Lower leg skin (tissue), 4 donors: ENCODE results near the gene SHFL. TPM values are rescaled to one million over a fixed set of nuclear protein-coding genes. Genes with fewer than 3 reads are reported as not detected.

ENCODE experiments used
- DNase-seq, 2 donors: peaks; one replicate each; pipeline ENCODE4 v3.0.0-alpha.2; 2019; ENCODE audit warnings: low spot score in 2 of 2
- H3K4me3 ChIP-seq: fragments of 200-600 bp; sonication (generic); 2 replicates; pipeline ENCODE4 v1.5.1; 2017; ENCODE audit warnings: mild to moderate bottlenecking, low read depth; ENCODE audit not compliant: poor library complexity, severe bottlenecking
- POLR2A ChIP-seq, 2 donors: fragments of 450-650 bp; IDR thresholded peaks; one replicate each; pipeline ENCODE4 v1.6.1; 2016 to 2017; ENCODE audit warnings: antibody characterized with exemption in 2 of 2, mild to moderate bottlenecking in 1 of 2, moderate library complexity in 1 of 2
- WGBS, 2 donors: methylation state at CpG; one replicate each; pipeline ENCODE4 v1.1.5; 2018; 5-methylcytosine and 5-hydroxymethylcytosine counted together
- intact Hi-C: fragments of 100-400 bp; cut with DNase I; formaldehyde crosslinking; loops from one replicate; pipeline ENCODE4 v1.15.0; 2023; ENCODE audit warnings: low total_unique reads
- total RNA-seq, 4 donors: library from RNA; depleted of rRNA; stranded (reverse); fragments of >200 nt; gene quantifications; one replicate each; pipeline ENCODE4 v1.1.0, GENCODE V29; 2016
- TF ChIP-seq, protein P1 (sequence below), 3 donors: fragments of 450-650 bp; IDR thresholded peaks; one replicate each; pipeline ENCODE4 v1.5.1; 2016; ENCODE audit warnings: antibody characterized with exemption in 3 of 3, mild to moderate bottlenecking in 3 of 3, moderate library complexity in 2 of 3

Gene SHFL
- total RNA-seq, 4 donors from 2014 or later = 17.0 to 24.6 (median 23.3) TPM

GRCh38 chr19:10111405-10111811, 25.3 kb downstream of the SHFL start, which contains the start of gene P2RY11:
Gene P2RY11, plus strand, starts transcription at chr19:10111693. Its CDS starts 29 bp downstream, at chr19:10111722.
- intact Hi-C loops = loop anchor here (10.0 kb wide), 2 partner anchors 133 to 177 kb away; partner anchors contain the start of gene OLFM2
- no peak for DNase-seq
- TF ChIP-seq, protein P1, sequence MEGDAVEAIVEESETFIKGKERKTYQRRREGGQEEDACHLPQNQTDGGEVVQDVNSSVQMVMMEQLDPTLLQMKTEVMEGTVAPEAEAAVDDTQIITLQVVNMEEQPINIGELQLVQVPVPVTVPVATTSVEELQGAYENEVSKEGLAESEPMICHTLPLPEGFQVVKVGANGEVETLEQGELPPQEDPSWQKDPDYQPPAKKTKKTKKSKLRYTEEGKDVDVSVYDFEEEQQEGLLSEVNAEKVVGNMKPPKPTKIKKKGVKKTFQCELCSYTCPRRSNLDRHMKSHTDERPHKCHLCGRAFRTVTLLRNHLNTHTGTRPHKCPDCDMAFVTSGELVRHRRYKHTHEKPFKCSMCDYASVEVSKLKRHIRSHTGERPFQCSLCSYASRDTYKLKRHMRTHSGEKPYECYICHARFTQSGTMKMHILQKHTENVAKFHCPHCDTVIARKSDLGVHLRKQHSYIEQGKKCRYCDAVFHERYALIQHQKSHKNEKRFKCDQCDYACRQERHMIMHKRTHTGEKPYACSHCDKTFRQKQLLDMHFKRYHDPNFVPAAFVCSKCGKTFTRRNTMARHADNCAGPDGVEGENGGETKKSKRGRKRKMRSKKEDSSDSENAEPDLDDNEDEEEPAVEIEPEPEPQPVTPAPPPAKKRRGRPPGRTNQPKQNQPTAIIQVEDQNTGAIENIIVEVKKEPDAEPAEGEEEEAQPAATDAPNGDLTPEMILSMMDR (IDR thresholded peaks at IDR 0.05) = no peak
- TF ChIP-seq POLR2A (IDR thresholded peaks at IDR 0.05) = no peak
- 54 to 58% methylated on average over 8 of the region's 8 CpGs for WGBS, 2 donors
- no peak within 1 kb of the TSS for H3K4me3 ChIP-seq

DNA sequence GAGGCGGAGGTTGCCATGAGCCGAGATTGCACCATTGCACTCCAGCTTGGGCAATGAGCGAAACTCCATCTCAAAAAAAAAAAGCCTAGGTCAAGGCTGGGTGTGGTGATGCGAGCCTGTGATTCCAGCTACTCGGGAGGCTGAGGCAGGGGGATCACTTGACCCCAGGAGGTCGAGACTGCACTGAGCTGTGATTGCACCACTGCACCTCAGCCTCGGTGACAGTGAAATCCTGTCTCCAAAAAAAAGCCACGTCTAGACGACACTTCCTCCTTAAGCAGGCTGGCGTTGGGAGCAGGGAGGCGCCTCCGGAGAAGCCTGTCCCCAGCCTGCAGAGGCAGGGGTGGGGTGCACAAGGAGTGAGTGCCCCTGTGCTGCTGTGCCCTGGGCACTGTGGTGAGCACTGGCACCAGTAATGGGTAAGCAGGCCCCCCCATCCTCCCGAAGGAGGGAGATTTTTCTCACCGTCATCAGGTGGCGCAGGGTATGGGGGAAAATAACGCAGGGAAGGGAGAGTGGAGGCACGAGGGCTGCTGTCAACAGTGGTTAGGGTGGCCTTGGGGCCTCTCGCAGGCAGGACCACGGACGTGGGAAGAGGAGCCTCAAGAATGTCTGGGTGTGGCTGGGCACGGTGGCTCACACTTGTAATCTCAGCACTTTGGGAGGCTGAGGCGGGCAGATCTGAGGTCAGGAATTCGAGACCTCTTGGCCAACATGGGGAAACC, 26.1 kb downstream of the SHFL start:
- no peak overlapping the region for H3K4me3 ChIP-seq
- no peak for DNase-seq
- TF ChIP-seq POLR2A (IDR thresholded peaks at IDR 0.05) = no peak
- TF ChIP-seq, protein P1 (IDR thresholded peaks at IDR 0.05) = no peak
- 50 to 53% methylated on average over 21 to 22 of the region's 23 CpGs for WGBS, 2 donors
- intact Hi-C loops = loop anchor here (10.0 kb wide), 2 partner anchors 133 to 177 kb away; partner anchors contain the start of gene OLFM2

- no peak for TF ChIP-seq POLR2A (IDR thresholded peaks at IDR 0.05)
- TF ChIP-seq, protein P1 (IDR thresholded peaks at IDR 0.05) = peak in 1 of 3 donors; percentile 45
- intact Hi-C loops = loop anchor here (10.0 kb wide), 2 partner anchors 132 to 178 kb away; partner anchors contain the start of gene OLFM2
- no peak overlapping the region for H3K4me3 ChIP-seq
- 22 to 26% methylated on average over 16 to 25 of the region's 25 CpGs for WGBS, 2 donors
- DNase-seq = no peak
Observed at GRCh38 chr19:10112895-10113591, 26.9 kb downstream of the SHFL start.

DNA sequence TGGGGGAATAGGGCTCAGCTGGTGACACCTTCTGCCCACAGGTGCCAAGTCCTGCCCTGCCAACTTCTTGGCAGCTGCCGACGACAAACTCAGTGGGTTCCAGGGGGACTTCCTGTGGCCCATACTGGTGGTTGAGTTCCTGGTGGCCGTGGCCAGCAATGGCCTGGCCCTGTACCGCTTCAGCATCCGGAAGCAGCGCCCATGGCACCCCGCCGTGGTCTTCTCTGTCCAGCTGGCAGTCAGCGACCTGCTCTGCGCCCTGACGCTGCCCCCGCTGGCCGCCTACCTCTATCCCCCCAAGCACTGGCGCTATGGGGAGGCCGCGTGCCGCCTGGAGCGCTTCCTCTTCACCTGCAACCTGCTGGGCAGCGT, 27.5 kb downstream of the SHFL start:
- TF ChIP-seq POLR2A (IDR thresholded peaks at IDR 0.05) = no peak
- TF ChIP-seq, protein P1 (IDR thresholded peaks at IDR 0.05) = no peak
- no peak for DNase-seq
- WGBS, 2 donors = 63 to 70% methylated on average over 11 to 19 of the region's 19 CpGs
- H3K4me3 ChIP-seq = no peak overlapping the region
- intact Hi-C loops = loop anchor here (10.0 kb wide), 2 partner anchors 131 to 179 kb away; partner anchors contain the start of gene OLFM2

DNA sequence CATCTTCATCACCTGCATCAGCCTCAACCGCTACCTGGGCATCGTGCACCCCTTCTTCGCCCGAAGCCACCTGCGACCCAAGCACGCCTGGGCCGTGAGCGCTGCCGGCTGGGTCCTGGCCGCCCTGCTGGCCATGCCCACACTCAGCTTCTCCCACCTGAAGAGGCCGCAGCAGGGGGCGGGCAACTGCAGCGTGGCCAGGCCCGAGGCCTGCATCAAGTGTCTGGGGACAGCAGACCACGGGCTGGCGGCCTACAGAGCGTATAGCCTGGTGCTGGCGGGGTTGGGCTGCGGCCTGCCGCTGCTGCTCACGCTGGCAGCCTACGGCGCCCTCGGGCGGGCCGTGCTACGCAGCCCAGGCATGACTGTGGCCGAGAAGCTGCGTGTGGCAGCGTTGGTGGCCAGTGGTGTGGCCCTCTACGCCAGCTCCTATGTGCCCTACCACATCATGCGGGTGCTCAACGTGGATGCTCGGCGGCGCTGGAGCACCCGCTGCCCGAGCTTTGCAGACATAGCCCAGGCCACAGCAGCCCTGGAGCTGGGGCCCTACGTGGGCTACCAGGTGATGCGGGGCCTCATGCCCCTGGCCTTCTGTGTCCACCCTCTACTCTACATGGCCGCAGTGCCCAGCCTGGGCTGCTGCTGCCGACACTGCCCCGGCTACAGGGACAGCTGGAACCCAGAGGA, 28.0 kb downstream of the SHFL start:
- TF ChIP-seq POLR2A (IDR thresholded peaks at IDR 0.05) = no peak
- TF ChIP-seq, protein P1 (IDR thresholded peaks at IDR 0.05) = no peak
- no peak overlapping the region for H3K4me3 ChIP-seq
- DNase-seq = no peak
- intact Hi-C loops = loop anchor here (10.0 kb wide), 2 partner anchors 131 to 179 kb away; partner anchors contain the start of gene OLFM2
- WGBS, 2 donors = 80 to 81% methylated on average over 24 to 34 of the region's 43 CpGs
